ENCODE measurements around the gene TPPP2. TPM values are rescaled to one million over a fixed set of nuclear protein-coding genes. Genes with fewer than 3 reads are reported as not detected.

TPPP2 gene
- total RNA-seq, 1 experiment from 2014 or later: 0.35 TPM

DNA sequence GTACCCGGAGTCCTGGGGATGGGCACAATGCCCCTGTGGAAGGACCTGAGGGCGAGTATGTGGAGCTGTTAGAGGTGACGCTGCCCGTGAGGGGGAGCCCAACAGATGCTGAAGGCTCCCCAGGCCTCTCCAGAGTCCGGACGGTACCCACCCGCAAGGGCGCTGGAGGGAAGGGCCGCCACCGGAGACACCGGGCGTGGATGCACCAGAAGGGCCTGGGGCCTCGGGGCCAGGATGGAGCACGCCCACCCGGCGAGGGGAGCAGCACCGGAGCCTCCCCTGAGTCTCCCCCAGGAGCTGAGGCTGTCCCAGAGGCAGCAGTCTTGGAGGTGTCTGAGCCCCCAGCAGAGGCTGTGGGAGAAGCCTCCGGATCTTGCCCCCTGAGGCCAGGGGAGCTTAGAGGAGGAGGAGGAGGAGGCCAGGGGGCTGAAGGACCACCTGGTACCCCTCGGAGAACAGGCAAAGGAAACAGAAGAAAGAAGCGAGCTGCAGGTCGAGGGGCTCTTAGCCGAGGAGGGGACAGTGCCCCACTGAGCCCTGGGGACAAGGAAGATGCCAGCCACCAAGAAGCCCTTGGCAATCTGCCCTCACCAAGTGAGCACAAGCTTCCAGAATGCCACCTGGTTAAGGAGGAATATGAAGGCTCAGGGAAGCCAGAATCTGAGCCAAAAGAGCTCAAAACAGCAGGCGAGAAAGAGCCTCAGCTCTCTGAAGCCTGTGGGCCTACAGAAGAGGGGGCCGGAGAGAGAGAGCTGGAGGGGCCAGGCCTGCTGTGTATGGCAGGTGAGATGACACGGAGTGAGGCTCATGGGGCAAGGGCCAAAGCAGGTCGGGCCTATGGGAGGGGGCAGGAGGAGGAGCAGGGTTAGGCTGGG lies 44.6 kb downstream of the TPPP2 start:
- TF ChIP-seq ZNF232 (CRISPR knock-in tag; IDR thresholded peaks at IDR 0.05) (no peak), ZNF263 (CRISPR knock-in tag; IDR thresholded peaks at IDR 0.05; ENCODE audit: low read depth) (no peak), ATF1 (CRISPR knock-in tag; IDR thresholded peaks at IDR 0.05) (no peak), SOX15 (CRISPR knock-in tag; IDR thresholded peaks at IDR 0.05) (no peak), FOXJ3 (CRISPR knock-in tag; IDR thresholded peaks at IDR 0.05; ENCODE audit: borderline replicate concordance) (no peak), TP53 (CRISPR knock-in tag; IDR thresholded peaks at IDR 0.05) (no peak), ZBTB21 (CRISPR knock-in tag; IDR thresholded peaks at IDR 0.05; ENCODE audit: borderline replicate concordance) (no peak), KAT7 (CRISPR knock-in tag; IDR thresholded peaks at IDR 0.05; ENCODE audit: borderline replicate concordance) (no peak)
- TF ChIP-seq, protein P1, sequence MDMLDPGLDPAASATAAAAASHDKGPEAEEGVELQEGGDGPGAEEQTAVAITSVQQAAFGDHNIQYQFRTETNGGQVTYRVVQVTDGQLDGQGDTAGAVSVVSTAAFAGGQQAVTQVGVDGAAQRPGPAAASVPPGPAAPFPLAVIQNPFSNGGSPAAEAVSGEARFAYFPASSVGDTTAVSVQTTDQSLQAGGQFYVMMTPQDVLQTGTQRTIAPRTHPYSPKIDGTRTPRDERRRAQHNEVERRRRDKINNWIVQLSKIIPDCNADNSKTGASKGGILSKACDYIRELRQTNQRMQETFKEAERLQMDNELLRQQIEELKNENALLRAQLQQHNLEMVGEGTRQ (CRISPR knock-in tag; IDR thresholded peaks at IDR 0.05): no peak
- TF ChIP-seq, protein P2, sequence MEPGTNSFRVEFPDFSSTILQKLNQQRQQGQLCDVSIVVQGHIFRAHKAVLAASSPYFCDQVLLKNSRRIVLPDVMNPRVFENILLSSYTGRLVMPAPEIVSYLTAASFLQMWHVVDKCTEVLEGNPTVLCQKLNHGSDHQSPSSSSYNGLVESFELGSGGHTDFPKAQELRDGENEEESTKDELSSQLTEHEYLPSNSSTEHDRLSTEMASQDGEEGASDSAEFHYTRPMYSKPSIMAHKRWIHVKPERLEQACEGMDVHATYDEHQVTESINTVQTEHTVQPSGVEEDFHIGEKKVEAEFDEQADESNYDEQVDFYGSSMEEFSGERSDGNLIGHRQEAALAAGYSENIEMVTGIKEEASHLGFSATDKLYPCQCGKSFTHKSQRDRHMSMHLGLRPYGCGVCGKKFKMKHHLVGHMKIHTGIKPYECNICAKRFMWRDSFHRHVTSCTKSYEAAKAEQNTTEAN (CRISPR knock-in tag; IDR thresholded peaks at IDR 0.05): no peak
- TF ChIP-seq, protein P3, sequence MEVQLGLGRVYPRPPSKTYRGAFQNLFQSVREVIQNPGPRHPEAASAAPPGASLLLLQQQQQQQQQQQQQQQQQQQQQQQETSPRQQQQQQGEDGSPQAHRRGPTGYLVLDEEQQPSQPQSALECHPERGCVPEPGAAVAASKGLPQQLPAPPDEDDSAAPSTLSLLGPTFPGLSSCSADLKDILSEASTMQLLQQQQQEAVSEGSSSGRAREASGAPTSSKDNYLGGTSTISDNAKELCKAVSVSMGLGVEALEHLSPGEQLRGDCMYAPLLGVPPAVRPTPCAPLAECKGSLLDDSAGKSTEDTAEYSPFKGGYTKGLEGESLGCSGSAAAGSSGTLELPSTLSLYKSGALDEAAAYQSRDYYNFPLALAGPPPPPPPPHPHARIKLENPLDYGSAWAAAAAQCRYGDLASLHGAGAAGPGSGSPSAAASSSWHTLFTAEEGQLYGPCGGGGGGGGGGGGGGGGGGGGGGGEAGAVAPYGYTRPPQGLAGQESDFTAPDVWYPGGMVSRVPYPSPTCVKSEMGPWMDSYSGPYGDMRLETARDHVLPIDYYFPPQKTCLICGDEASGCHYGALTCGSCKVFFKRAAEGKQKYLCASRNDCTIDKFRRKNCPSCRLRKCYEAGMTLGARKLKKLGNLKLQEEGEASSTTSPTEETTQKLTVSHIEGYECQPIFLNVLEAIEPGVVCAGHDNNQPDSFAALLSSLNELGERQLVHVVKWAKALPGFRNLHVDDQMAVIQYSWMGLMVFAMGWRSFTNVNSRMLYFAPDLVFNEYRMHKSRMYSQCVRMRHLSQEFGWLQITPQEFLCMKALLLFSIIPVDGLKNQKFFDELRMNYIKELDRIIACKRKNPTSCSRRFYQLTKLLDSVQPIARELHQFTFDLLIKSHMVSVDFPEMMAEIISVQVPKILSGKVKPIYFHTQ (CRISPR knock-in tag; IDR thresholded peaks at IDR 0.05): no peak
- TF ChIP-seq, protein P4, sequence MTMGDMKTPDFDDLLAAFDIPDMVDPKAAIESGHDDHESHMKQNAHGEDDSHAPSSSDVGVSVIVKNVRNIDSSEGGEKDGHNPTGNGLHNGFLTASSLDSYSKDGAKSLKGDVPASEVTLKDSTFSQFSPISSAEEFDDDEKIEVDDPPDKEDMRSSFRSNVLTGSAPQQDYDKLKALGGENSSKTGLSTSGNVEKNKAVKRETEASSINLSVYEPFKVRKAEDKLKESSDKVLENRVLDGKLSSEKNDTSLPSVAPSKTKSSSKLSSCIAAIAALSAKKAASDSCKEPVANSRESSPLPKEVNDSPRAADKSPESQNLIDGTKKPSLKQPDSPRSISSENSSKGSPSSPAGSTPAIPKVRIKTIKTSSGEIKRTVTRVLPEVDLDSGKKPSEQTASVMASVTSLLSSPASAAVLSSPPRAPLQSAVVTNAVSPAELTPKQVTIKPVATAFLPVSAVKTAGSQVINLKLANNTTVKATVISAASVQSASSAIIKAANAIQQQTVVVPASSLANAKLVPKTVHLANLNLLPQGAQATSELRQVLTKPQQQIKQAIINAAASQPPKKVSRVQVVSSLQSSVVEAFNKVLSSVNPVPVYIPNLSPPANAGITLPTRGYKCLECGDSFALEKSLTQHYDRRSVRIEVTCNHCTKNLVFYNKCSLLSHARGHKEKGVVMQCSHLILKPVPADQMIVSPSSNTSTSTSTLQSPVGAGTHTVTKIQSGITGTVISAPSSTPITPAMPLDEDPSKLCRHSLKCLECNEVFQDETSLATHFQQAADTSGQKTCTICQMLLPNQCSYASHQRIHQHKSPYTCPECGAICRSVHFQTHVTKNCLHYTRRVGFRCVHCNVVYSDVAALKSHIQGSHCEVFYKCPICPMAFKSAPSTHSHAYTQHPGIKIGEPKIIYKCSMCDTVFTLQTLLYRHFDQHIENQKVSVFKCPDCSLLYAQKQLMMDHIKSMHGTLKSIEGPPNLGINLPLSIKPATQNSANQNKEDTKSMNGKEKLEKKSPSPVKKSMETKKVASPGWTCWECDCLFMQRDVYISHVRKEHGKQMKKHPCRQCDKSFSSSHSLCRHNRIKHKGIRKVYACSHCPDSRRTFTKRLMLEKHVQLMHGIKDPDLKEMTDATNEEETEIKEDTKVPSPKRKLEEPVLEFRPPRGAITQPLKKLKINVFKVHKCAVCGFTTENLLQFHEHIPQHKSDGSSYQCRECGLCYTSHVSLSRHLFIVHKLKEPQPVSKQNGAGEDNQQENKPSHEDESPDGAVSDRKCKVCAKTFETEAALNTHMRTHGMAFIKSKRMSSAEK (CRISPR knock-in tag; IDR thresholded peaks at IDR 0.05; ENCODE audit: borderline replicate concordance): no peak
- ATAC-seq (no peak), DNase-seq (ENCODE audit: low spot score) (no peak)
- H3K27me3 Mint-ChIP-seq (ENCODE audit: low read depth): no peaks in the 10 kb centered on the region
- H3K36me3 Mint-ChIP-seq: peaks cover 56% of the 10 kb centered on the region
- H3K9me3 Mint-ChIP-seq: no peaks in the 10 kb centered on the region
- POLR2A ChIA-PET: no interaction called here
- H3K4me1 Mint-ChIP-seq: peaks cover 17% of the 10 kb centered on the region
- H3K4me3 Mint-ChIP-seq: no peak overlapping the region
- no peak overlapping the region for H3K27ac Mint-ChIP-seq
- CTCF ChIA-PET: interaction anchor here (1.3 to 2.0 kb wide), 3 partner anchors 16 to 60 kb away, joined by 4 to 10 read pairs (median 7); no protein-coding TSS in a partner anchor

DNA sequence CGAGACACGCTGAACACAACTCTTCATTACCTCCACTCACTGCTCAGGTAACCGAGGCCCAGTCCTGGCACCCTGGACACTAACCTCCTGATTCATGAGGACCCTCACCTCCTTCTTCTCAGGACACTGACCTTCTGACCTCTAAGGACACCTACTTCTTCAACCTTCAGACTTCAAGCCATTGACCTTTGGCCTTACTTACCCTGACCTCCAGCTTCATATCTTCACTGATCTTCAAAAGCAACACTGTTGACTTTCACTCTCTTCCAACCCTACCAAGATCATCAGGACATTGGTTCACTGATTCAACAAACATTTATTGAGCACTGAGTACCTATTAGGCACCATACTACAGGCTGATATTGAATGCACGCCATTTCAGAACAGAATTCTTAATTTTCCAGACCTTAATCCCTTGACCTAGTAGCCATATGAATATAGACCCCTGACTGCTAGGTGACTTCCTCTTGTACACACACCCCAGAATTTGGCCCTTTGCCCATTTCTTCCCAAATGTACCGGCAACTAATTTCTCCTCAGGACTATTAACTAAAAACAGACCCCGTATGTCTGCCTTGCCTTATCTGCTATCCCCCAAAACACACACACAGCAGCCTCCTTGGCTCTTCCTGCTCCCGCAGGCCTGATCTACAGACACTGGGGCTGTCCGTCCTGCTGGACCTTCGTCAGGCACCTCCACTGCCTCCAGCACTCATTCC lies 45.9 kb downstream of the TPPP2 start:
- Mint-ChIP-seq H3K27me3 (ENCODE audit: low read depth) (no peaks in the 10 kb centered on the region), H3K36me3 (peaks cover 63% of the 10 kb centered on the region), H3K9me3 (no peaks in the 10 kb centered on the region), H3K4me3 (no peak overlapping the region), H3K27ac (no peak overlapping the region), H3K4me1 (peaks cover 17% of the 10 kb centered on the region)
- DNase-seq (ENCODE audit: low spot score) (no peak), ATAC-seq (no peak)
- CTCF ChIA-PET: interaction anchor here (1.3 kb wide), 1 partner anchor 17 kb away, joined by 4 read pairs; no protein-coding TSS in a partner anchor
- POLR2A ChIA-PET: no interaction called here
- TF ChIP-seq, protein P4 (CRISPR knock-in tag; IDR thresholded peaks at IDR 0.05; ENCODE audit: borderline replicate concordance): no peak
- TF ChIP-seq NR1H2 (CRISPR knock-in tag; IDR thresholded peaks at IDR 0.05): no peak
- TF ChIP-seq, protein P3 (CRISPR knock-in tag; IDR thresholded peaks at IDR 0.05): no peak
